Naive thymus-derived CD4-positive, alpha-beta T cell (primary cell): ENCODE measurements around the gene LSAMP. TPM values are rescaled to one million over a fixed set of nuclear protein-coding genes. Genes with fewer than 3 reads are reported as not detected.
"Not testable (repeated sequence)": the region's sequence is repeated elsewhere in the genome, so short reads cannot be mapped to it uniquely, and the experiment has no call there.

Experiments used
- ATAC-seq: fragments of 150-1000 bp; cut with Tn5 transposase; 2 replicates; pipeline ENCODE4 v1.10.0; 2021; ENCODE audit warnings: mild to moderate bottlenecking, moderate library complexity
- CTCF ChIA-PET: fragments of 350-600 bp; sonication (Branson Sonifier 250); formaldehyde crosslinking; loops from one replicate; lab custom pipeline; 2021; ENCODE audit warnings: antibody characterized with exemption; lab: Charles Lee
- POLR2A ChIA-PET: fragments of 350-600 bp; sonication (Branson Sonifier 250); formaldehyde crosslinking; loops from one replicate; lab custom pipeline; 2021; ENCODE audit warnings: antibody characterized with exemption, inconsistent platforms; lab: Charles Lee
- DNase-seq, 9 donors: peaks; one replicate each; pipeline versions ENCODE4 v3.0.0 to v3.0.0-alpha.2; 2020 to 2022; ENCODE audit warnings: mixed read lengths in 1 of 9
- H3K27ac ChIP-seq: one replicate; pipeline ENCODE4 v1.7.0; 2013; ENCODE audit warnings: mild to moderate bottlenecking, low read depth, low read length, moderate library complexity
- H3K27me3 ChIP-seq, 2 donors: one replicate each; pipeline ENCODE4 v1.7.0; 2013; ENCODE audit warnings: low read length in 2 of 2, mild to moderate bottlenecking in 2 of 2, moderate library complexity in 2 of 2; ENCODE audit not compliant: control insufficient read depth in 2 of 2, insufficient read depth in 2 of 2
- H3K36me3 ChIP-seq, 3 experiments: 1 replicate in 2 of 3; 2 replicates in 1 of 3; pipeline ENCODE4 v1.7.0; 2013; ENCODE audit warnings: low read length in 3 of 3, mild to moderate bottlenecking in 3 of 3, moderate library complexity in 1 of 3; ENCODE audit not compliant: insufficient read depth in 3 of 3, control insufficient read depth in 2 of 3
- H3K4me1 ChIP-seq, 2 donors: one replicate each; pipeline ENCODE4 v1.7.0; 2013; ENCODE audit warnings: low read length in 2 of 2, mild to moderate bottlenecking in 2 of 2, moderate library complexity in 1 of 2; ENCODE audit not compliant: control insufficient read depth in 2 of 2, insufficient read depth in 2 of 2
- H3K4me3 ChIP-seq: 2 replicates; pipeline ENCODE4 v1.7.0; 2013; ENCODE audit warnings: mild to moderate bottlenecking, low read length
- H3K9me3 ChIP-seq, 3 experiments: 1 replicate in 2 of 3; 2 replicates in 1 of 3; pipeline ENCODE4 v1.7.0; 2013; ENCODE audit warnings: low read length in 3 of 3; ENCODE audit not compliant: control insufficient read depth in 2 of 3
- H3K27ac Mint-ChIP-seq, 9 donors: one replicate each; pipeline ENCODE4 v1.8.0; 2020 to 2022; ENCODE audit warnings: mixed read lengths in 9 of 9, mild to moderate bottlenecking in 8 of 9, moderate library complexity in 5 of 9, inconsistent platforms in 2 of 9
- H3K27me3 Mint-ChIP-seq, 5 donors: one replicate each; pipeline ENCODE4 v1.8.0; 2021 to 2022; ENCODE audit warnings: mixed read lengths in 5 of 5, mild to moderate bottlenecking in 1 of 5
- H3K36me3 Mint-ChIP-seq, 5 donors: one replicate each; pipeline ENCODE4 v1.8.0; 2020 to 2022; ENCODE audit warnings: mixed read lengths in 5 of 5, mild to moderate bottlenecking in 3 of 5, inconsistent platforms in 1 of 5
- H3K4me1 Mint-ChIP-seq, 7 donors: one replicate each; pipeline ENCODE4 v1.8.0; 2020 to 2022; ENCODE audit warnings: mixed read lengths in 7 of 7, mild to moderate bottlenecking in 3 of 7, inconsistent platforms in 1 of 7
- H3K4me3 Mint-ChIP-seq, 10 donors: one replicate each; pipeline ENCODE4 v1.8.0; 2020 to 2022; ENCODE audit warnings: mild to moderate bottlenecking in 10 of 10, mixed read lengths in 10 of 10, moderate library complexity in 6 of 10, inconsistent platforms in 2 of 10
- H3K9me3 Mint-ChIP-seq, 11 donors: one replicate each; pipeline ENCODE4 v1.8.0; 2020 to 2022; ENCODE audit warnings: mixed read lengths in 11 of 11, mild to moderate bottlenecking in 4 of 11, inconsistent platforms in 1 of 11, moderate library complexity in 1 of 11
- intact Hi-C, 2 donors: fragments of 100-400 bp; cut with micrococcal nuclease; formaldehyde crosslinking; loops; one replicate each; pipeline ENCODE4 v1.15.1; 2023
- polyA plus RNA-seq, 2 donors: library from polyadenylated mRNA; unstranded; fragments of 300-500 nt; fragmentation: Illumina TruSeq; gene quantifications; one replicate each; pipeline ENCODE4 v1.2.3, GENCODE V29; 2021
- total RNA-seq, 6 experiments: library from RNA in 5 of 6; stranded (reverse) in 5 of 6; gene quantifications; 1 replicate in 5 of 6; 2 replicates in 1 of 6; pipeline ENCODE4 v1.2.3 and lab custom pipeline; 2021 to 2026

Gene LSAMP
- total and polyA plus RNA-seq, 7 experiments from 2014 or later: not detected

DNA sequence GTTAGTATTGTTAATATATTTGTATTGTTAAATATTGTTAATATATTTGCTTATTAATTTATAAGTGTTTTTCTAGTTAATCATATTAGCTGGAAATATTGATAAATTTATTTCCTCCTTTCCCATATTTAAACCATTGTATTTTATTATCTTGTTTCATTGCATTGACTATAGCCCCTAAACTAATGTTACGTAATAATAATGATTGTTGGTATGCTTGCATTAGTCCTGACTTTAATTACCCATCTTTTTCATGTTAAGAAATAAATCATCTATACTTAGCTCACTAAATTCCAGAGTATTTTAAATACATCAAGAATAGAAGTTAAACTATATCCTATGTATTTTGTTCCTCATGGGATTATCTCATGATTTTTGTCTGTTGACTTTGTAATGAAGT is 368.2 kb downstream of the LSAMP start:
- Histone ChIP-seq H3K36me3 (no peaks in the 10 kb centered on the region), H3K27me3 (no peaks in the 10 kb centered on the region), H3K4me1 (no peaks in the 10 kb centered on the region), H3K9me3 (no peaks in the 10 kb centered on the region), H3K27ac (no peak overlapping the region), H3K4me3 (no peak overlapping the region)
- Mint-ChIP-seq H3K4me1 (no peaks in the 10 kb centered on the region), H3K9me3 (peaks cover 0 to 11% (median 0%) of the 10 kb centered on the region in 11 donors), H3K27ac (no peak overlapping the region), H3K36me3 (no peaks in the 10 kb centered on the region), H3K4me3 (no peak overlapping the region), H3K27me3 (peaks cover 0 to 5% (median 0%) of the 10 kb centered on the region in 5 donors)
- intact Hi-C loops: no loop called here
- DNase-seq: no peak
- ChIA-PET POLR2A (no interaction called here), CTCF (no interaction called here)
- no peak for ATAC-seq

GRCh38 chr3:116070516-116071278 is 374.6 kb downstream of the LSAMP start:
- H3K27ac Mint-ChIP-seq, H3K27me3 Mint-ChIP-seq, CTCF ChIA-PET, H3K4me3 ChIP-seq, intact Hi-C loops, H3K4me1 ChIP-seq, H3K36me3 Mint-ChIP-seq, H3K4me3 Mint-ChIP-seq, H3K9me3 Mint-ChIP-seq, POLR2A ChIA-PET, ATAC-seq, H3K27me3 ChIP-seq, H3K36me3 ChIP-seq, H3K4me1 Mint-ChIP-seq, H3K9me3 ChIP-seq, H3K27ac ChIP-seq, DNase-seq: not testable (repeated sequence)

DNA sequence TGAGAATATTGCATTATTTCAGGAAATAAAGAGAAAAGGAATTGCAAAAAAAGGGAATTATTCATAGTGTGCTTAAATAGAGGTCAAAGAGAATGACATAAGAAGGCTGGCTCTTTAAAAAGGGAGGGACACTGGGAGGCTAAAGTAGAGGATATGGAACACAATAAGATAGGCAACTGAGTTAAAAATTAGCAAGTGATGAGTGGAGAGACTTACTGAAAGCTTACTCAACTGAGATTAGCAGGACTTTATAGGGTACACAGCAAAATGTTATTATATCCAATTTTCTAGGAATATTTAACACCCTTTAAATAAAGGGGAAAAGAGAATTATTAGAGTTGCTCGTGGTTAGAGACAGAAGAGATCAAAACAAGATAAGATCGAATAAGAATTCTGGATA is 375.2 kb downstream of the LSAMP start:
- no peaks in the 10 kb centered on the region for H3K4me1 ChIP-seq
- Mint-ChIP-seq H3K4me3 (no peak overlapping the region), H3K36me3 (no peaks in the 10 kb centered on the region), H3K27me3 (no peaks in the 10 kb centered on the region), H3K9me3 (peaks cover 0 to 7% (median 0%) of the 10 kb centered on the region in 11 donors), H3K27ac (no peak overlapping the region), H3K4me1 (no peaks in the 10 kb centered on the region)
- no peaks in the 10 kb centered on the region for H3K27me3 ChIP-seq
- no peak for DNase-seq
- intact Hi-C loops: no loop called here
- no peaks in the 10 kb centered on the region for H3K36me3 ChIP-seq
- no peaks in the 10 kb centered on the region for H3K9me3 ChIP-seq
- CTCF ChIA-PET: no interaction called here
- POLR2A ChIA-PET: no interaction called here
- no peak for ATAC-seq
- no peak overlapping the region for H3K27ac ChIP-seq
- H3K4me3 ChIP-seq: no peak overlapping the region

DNA sequence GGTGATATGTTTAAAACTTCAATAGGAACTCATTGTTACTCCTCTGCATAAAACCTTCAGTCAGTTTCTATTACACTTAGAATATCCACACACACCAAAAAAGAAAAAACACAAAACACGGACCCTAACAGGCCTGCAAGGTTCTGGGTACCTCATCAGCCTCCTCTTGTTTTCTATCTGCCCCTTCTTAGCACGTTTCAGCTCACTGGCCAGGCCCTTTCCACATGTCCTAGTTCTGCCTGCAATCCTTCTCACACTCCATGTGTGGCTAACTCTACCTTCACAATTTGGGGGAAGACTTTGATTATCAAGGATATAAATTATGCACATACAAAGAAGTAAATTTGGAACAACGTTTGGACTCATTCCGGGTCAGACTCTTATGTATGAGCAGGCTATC is 376.3 kb downstream of the LSAMP start:
- POLR2A ChIA-PET: no interaction called here
- no peak overlapping the region for H3K4me3 Mint-ChIP-seq
- H3K36me3 Mint-ChIP-seq: no peaks in the 10 kb centered on the region
- ATAC-seq (no peak), DNase-seq (no peak)
- intact Hi-C loops: no loop called here
- no peak overlapping the region for H3K27ac Mint-ChIP-seq
- peaks cover 0 to 7% (median 0%) of the 10 kb centered on the region in 11 donors for H3K9me3 Mint-ChIP-seq
- Histone ChIP-seq H3K9me3 (no peaks in the 10 kb centered on the region), H3K4me3 (no peak overlapping the region), H3K36me3 (no peaks in the 10 kb centered on the region), H3K4me1 (no peaks in the 10 kb centered on the region), H3K27ac (no peak overlapping the region), H3K27me3 (no peaks in the 10 kb centered on the region)
- CTCF ChIA-PET: no interaction called here
- no peaks in the 10 kb centered on the region for H3K4me1 Mint-ChIP-seq
- H3K27me3 Mint-ChIP-seq: no peaks in the 10 kb centered on the region

DNA sequence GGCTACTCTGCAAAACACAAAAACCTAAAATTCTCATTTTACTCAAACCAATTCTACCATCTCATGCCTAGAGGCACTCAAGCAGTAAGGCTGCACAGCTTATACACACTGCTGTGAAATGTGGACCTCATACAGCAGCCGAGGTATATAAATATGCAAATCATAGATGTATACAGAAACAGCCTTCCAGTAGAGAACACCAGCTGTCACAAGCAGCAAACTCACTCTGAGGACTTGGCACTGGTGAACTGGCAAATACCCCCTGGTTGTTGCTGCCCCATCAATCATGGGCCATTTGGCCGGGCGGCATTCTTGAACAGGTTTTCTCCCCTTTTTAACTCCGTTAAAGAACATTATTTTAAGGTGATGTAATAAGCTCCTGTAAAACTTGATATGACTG is 378.0 kb downstream of the LSAMP start:
- Histone ChIP-seq H3K27me3 (no peaks in the 10 kb centered on the region), H3K36me3 (no peaks in the 10 kb centered on the region), H3K4me3 (no peak overlapping the region), H3K4me1 (no peaks in the 10 kb centered on the region), H3K27ac (no peak overlapping the region), H3K9me3 (no peaks in the 10 kb centered on the region)
- Mint-ChIP-seq H3K4me3 (no peak overlapping the region), H3K36me3 (no peaks in the 10 kb centered on the region), H3K4me1 (no peaks in the 10 kb centered on the region), H3K27me3 (no peaks in the 10 kb centered on the region), H3K9me3 (peaks cover 0 to 6% (median 0%) of the 10 kb centered on the region in 11 donors), H3K27ac (no peak overlapping the region)
- ChIA-PET CTCF (interaction anchor here (0.7 kb wide), 1 partner anchor 583 kb away, joined by 3 read pairs; no protein-coding TSS in a partner anchor), POLR2A (no interaction called here)
- intact Hi-C loops: no loop called here
- no peak for DNase-seq
- ATAC-seq: no peak

- Histone ChIP-seq H3K36me3 (no peaks in the 10 kb centered on the region), H3K4me3 (no peak overlapping the region), H3K9me3 (no peaks in the 10 kb centered on the region), H3K4me1 (no peaks in the 10 kb centered on the region), H3K27me3 (no peaks in the 10 kb centered on the region), H3K27ac (no peak overlapping the region)
- ChIA-PET CTCF (interaction anchor here (0.6 kb wide), 1 partner anchor 544 kb away, joined by 3 read pairs; no protein-coding TSS in a partner anchor), POLR2A (no interaction called here)
- Mint-ChIP-seq H3K4me1 (no peaks in the 10 kb centered on the region), H3K9me3 (peaks cover 0 to 6% (median 0%) of the 10 kb centered on the region in 11 donors), H3K36me3 (no peaks in the 10 kb centered on the region), H3K4me3 (no peak overlapping the region), H3K27ac (no peak overlapping the region), H3K27me3 (no peaks in the 10 kb centered on the region)
- intact Hi-C loops: no loop called here
- DNase-seq (no peak), ATAC-seq (no peak)
Observed at GRCh38 chr3:116065501-116065900, 379.8 kb downstream of the LSAMP start.

DNA sequence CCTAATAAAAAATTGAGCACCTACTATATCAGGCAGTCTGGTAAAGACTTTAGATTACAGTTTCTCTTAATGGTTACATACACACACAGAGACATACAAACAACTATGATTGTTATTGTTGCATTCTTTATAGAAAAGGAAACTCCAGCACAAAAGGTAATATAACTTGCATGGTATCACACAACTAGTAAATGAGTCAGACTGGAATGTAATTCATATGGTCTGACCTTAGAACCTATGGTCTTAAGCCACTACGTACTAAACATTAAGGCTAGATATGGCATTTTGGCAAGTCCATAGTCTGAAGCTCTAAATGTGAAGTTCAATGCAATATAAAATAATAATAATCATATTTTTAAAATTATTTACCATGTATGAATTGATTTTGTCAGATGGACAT is 380.6 kb downstream of the LSAMP start:
- no peak for ATAC-seq
- intact Hi-C loops: no loop called here
- H3K36me3 ChIP-seq: no peaks in the 10 kb centered on the region

More for the DNA sequence above, 380.6 kb downstream of the LSAMP start:
- POLR2A ChIA-PET: no interaction called here
- Mint-ChIP-seq H3K9me3 (peaks cover 0 to 6% (median 0%) of the 10 kb centered on the region in 11 donors), H3K27me3 (no peaks in the 10 kb centered on the region), H3K4me3 (no peak overlapping the region), H3K4me1 (no peaks in the 10 kb centered on the region), H3K36me3 (no peaks in the 10 kb centered on the region), H3K27ac (no peak overlapping the region)
- no peak for DNase-seq
- no peaks in the 10 kb centered on the region for H3K9me3 ChIP-seq
- CTCF ChIA-PET: no interaction called here
- H3K27ac ChIP-seq: no peak overlapping the region
- no peaks in the 10 kb centered on the region for H3K4me1 ChIP-seq
- no peak overlapping the region for H3K4me3 ChIP-seq
- H3K27me3 ChIP-seq: no peaks in the 10 kb centered on the region
